Liver (tissue), 9 donors: ENCODE results near the gene SUCLA2. TPM values are rescaled to one million over a fixed set of nuclear protein-coding genes. Genes with fewer than 3 reads are reported as not detected.

ENCODE experiments used
- DNase-seq: peaks from one replicate; pipeline ENCODE4 v3.0.0-alpha.2; 2017; ENCODE audit warnings: low spot score
- H3K27ac ChIP-seq, 2 donors: one replicate each; pipeline ENCODE4 v1.7.0; 2013; ENCODE audit warnings: inconsistent platforms in 2 of 2, low read length in 2 of 2, control low read depth in 1 of 2, low read depth in 1 of 2, mild to moderate bottlenecking in 1 of 2
- H3K27me3 ChIP-seq, 4 donors: one replicate each; pipeline versions ENCODE4 v1.6.1 to v1.7.0; 2013; ENCODE audit warnings: low read length in 3 of 4, inconsistent platforms in 1 of 4, mild to moderate bottlenecking in 1 of 4, moderate library complexity in 1 of 4; ENCODE audit not compliant: control insufficient read depth in 4 of 4, insufficient read depth in 4 of 4
- H3K36me3 ChIP-seq, 4 donors: one replicate each; pipeline versions ENCODE4 v1.6.1 to v1.7.0; 2013; ENCODE audit warnings: low read length in 3 of 4, mild to moderate bottlenecking in 3 of 4, low read depth in 1 of 4, moderate library complexity in 1 of 4; ENCODE audit not compliant: control insufficient read depth in 4 of 4, insufficient read depth in 3 of 4
- H3K4me1 ChIP-seq, 4 donors: one replicate each; pipeline versions ENCODE4 v1.6.1 to v1.7.0; 2013; ENCODE audit warnings: low read length in 3 of 4, mild to moderate bottlenecking in 3 of 4, moderate library complexity in 1 of 4; ENCODE audit not compliant: control insufficient read depth in 4 of 4, insufficient read depth in 4 of 4
- H3K4me3 ChIP-seq, 3 donors: one replicate each; pipeline versions ENCODE4 v1.6.1 to v1.7.0; 2013; ENCODE audit warnings: low read length in 3 of 3, control low read depth in 1 of 3, low read depth in 1 of 3, mild to moderate bottlenecking in 1 of 3
- H3K9ac ChIP-seq, 2 donors: one replicate each; pipeline ENCODE4 v1.7.0; 2013; ENCODE audit warnings: low read length in 2 of 2, mild to moderate bottlenecking in 2 of 2, moderate library complexity in 2 of 2, control low read depth in 1 of 2, low read depth in 1 of 2
- H3K9me3 ChIP-seq, 4 donors: one replicate each; pipeline versions ENCODE4 v1.6.1 to v1.7.0; 2013; ENCODE audit warnings: low read length in 3 of 4; ENCODE audit not compliant: control insufficient read depth in 4 of 4
- EGR1 ChIP-seq, 2 donors: IDR thresholded peaks; 2 replicates each; pipeline ENCODE4 v1.6.1; 2016 to 2018; ENCODE audit warnings: antibody characterized with exemption in 2 of 2, low read depth in 2 of 2
- FOXA1 ChIP-seq: IDR thresholded peaks from 2 replicates; pipeline ENCODE4 v1.6.1; 2016; ENCODE audit warnings: antibody characterized with exemption
- FOXA2 ChIP-seq: IDR thresholded peaks from 2 replicates; pipeline ENCODE4 v1.6.1; 2016; ENCODE audit warnings: antibody characterized with exemption
- GABPA ChIP-seq, 2 donors: IDR thresholded peaks in 1 of 2; conservative IDR thresholded peaks in 1 of 2; 2 replicates each; pipeline ENCODE4 v1.6.1; 2016; ENCODE audit warnings: antibody characterized with exemption in 2 of 2, mild to moderate bottlenecking in 1 of 2, moderate library complexity in 1 of 2
- HNF4A ChIP-seq, 2 donors: conservative IDR thresholded peaks; 2 replicates each; pipeline ENCODE4 v1.6.1; 2016; ENCODE audit warnings: antibody characterized with exemption in 2 of 2, mild to moderate bottlenecking in 2 of 2
- HNF4G ChIP-seq: IDR thresholded peaks from 2 replicates; pipeline ENCODE4 v1.6.1; 2016; ENCODE audit warnings: antibody characterized with exemption
- NR2F2 ChIP-seq: IDR thresholded peaks from 2 replicates; pipeline ENCODE4 v1.6.1; 2016; ENCODE audit warnings: antibody characterized with exemption
- RAD21 ChIP-seq, 2 donors: IDR thresholded peaks; 2 replicates each; pipeline ENCODE4 v1.6.1; 2016; ENCODE audit warnings: antibody characterized with exemption in 2 of 2, mild to moderate bottlenecking in 2 of 2
- RXRA ChIP-seq, 2 donors: IDR thresholded peaks; 2 replicates each; pipeline ENCODE4 v1.6.1; 2017 to 2018; ENCODE audit warnings: antibody characterized with exemption in 2 of 2, mild to moderate bottlenecking in 1 of 2
- SP1 ChIP-seq: IDR thresholded peaks from 2 replicates; pipeline ENCODE4 v1.6.1; 2018; ENCODE audit warnings: antibody characterized with exemption, mild to moderate bottlenecking
- TAF1 ChIP-seq: conservative IDR thresholded peaks from 2 replicates; pipeline ENCODE4 v1.6.1; 2016; ENCODE audit warnings: antibody characterized with exemption, mild to moderate bottlenecking
- YY1 ChIP-seq: IDR thresholded peaks from 2 replicates; pipeline ENCODE4 v1.6.1; 2016; ENCODE audit warnings: antibody characterized with exemption, mild to moderate bottlenecking
- whole genome bisulfite sequencing: extraction: QIAGEN DNeasy Blood & Tissue Kit; methylation state at CpG from one replicate; pipeline ENCODE4 v1.1.7; 2013; 5-methylcytosine and 5-hydroxymethylcytosine counted together
- polyA plus RNA-seq, 2 donors: library from polyadenylated mRNA; stranded (reverse) in 1 of 2; unstranded in 1 of 2; fragments of 200-250 nt in 1 of 2; fragments of >200 nt in 1 of 2; fragmentation: Nextera tagmentation in 1 of 2; extraction: Ambion mirVana in 1 of 2; gene quantifications; one replicate each; pipeline versions ENCODE4 v1.2.1 to v1.2.3, GENCODE V29; 2013 to 2015
- total RNA-seq, 2 donors: library from RNA; depleted of rRNA; stranded (reverse); fragments of >200 nt; gene quantifications; one replicate each; pipeline ENCODE4 v1.2.3, GENCODE V29; 2014
- TF ChIP-seq, protein P1 (sequence below): fragments of 150-350 bp; IDR thresholded peaks from 2 replicates; pipeline ENCODE4 v1.5.1; 2017; ENCODE audit warnings: improper control_type of control experiment, low read depth, low read length; ENCODE audit not compliant: missing input control
- TF ChIP-seq, protein P2 (sequence below): IDR thresholded peaks from 2 replicates; pipeline ENCODE4 v1.6.1; 2016; ENCODE audit warnings: antibody characterized with exemption, mild to moderate bottlenecking
- TF ChIP-seq, protein P3 (sequence below): IDR thresholded peaks from 2 replicates; pipeline ENCODE4 v1.6.1; 2016; ENCODE audit warnings: antibody characterized with exemption
- TF ChIP-seq, protein P4 (sequence below): IDR thresholded peaks from 2 replicates; pipeline ENCODE4 v1.6.1; 2016; ENCODE audit warnings: antibody characterized with exemption
- TF ChIP-seq, protein P5 (sequence below): IDR thresholded peaks from 2 replicates; pipeline ENCODE4 v1.6.1; 2016; ENCODE audit warnings: antibody characterized with exemption
- donor health status: healthy.
- donor health status: healthy.
- donor health status: healthy.
- donor health status: healthy.
- donor health status: healthy.

Gene SUCLA2
- total and polyA plus RNA-seq, 4 donors = 22.0 to 27.1 (median 26.0) TPM

DNA sequence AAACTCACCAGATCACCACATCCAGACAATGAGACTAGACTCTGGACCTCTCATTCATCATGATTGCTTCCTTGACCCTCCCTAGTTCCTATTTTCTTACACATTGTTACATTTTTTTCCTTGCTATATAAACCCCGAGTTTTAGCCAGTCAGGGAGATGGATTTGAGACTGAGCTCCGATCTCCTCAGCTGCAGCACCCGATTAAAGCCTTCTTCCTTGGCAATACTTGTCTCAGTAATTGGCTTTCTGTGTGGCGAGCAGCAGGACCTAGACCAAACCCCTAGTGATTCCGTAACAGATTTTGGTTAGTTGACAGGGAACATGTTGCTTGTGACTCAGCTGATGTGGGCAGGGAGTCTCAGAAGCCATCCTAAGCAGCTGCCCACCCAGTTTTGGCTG, 44.0 kb downstream of the SUCLA2 start:
- no peak for TF ChIP-seq FOXA1
- no peak for TF ChIP-seq HNF4G
- TF ChIP-seq EGR1 (IDR thresholded peaks at IDR 0.05; ENCODE audit: low read depth in 2 of 2) = no peak
- TF ChIP-seq FOXA2 = no peak
- TF ChIP-seq, protein P1, sequence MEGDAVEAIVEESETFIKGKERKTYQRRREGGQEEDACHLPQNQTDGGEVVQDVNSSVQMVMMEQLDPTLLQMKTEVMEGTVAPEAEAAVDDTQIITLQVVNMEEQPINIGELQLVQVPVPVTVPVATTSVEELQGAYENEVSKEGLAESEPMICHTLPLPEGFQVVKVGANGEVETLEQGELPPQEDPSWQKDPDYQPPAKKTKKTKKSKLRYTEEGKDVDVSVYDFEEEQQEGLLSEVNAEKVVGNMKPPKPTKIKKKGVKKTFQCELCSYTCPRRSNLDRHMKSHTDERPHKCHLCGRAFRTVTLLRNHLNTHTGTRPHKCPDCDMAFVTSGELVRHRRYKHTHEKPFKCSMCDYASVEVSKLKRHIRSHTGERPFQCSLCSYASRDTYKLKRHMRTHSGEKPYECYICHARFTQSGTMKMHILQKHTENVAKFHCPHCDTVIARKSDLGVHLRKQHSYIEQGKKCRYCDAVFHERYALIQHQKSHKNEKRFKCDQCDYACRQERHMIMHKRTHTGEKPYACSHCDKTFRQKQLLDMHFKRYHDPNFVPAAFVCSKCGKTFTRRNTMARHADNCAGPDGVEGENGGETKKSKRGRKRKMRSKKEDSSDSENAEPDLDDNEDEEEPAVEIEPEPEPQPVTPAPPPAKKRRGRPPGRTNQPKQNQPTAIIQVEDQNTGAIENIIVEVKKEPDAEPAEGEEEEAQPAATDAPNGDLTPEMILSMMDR = no peak
- TF ChIP-seq SP1 = no peak
- TF ChIP-seq HNF4A (conservative IDR thresholded peaks at IDR 0.05) = no peak
- no peak for TF ChIP-seq RXRA (IDR thresholded peaks at IDR 0.05)
- no peak overlapping the region for H3K27ac ChIP-seq
- H3K9ac ChIP-seq = no peak overlapping the region
- WGBS = 98% methylated on average over 5 of the region's 5 CpGs
- H3K9me3 ChIP-seq = no peaks in the 10 kb centered on the region
- no peak for DNase-seq
- H3K4me3 ChIP-seq = no peak overlapping the region
- H3K36me3 ChIP-seq = peaks cover 0 to 14% (median 10%) of the 10 kb centered on the region in 4 donors
- no peaks in the 10 kb centered on the region for H3K27me3 ChIP-seq
- H3K4me1 ChIP-seq = no peaks in the 10 kb centered on the region

DNA sequence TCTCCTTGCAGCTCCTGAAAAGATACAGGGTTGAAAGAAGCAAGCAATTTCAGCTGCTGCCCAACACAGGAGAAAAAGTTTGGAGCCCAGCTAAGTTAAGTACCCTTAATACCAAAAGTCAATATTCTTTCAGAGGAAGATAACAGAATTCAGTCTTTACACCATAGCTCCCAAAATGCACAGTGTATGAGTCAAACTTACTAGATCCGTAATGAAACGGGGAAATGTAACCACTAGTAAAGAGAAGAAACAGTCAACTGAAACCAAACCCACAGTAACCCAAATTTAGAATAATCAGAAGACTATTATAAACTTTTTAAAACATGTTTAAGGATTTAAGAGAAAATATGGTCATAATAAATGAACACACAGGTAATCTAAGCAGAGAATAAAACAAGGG, 45.2 kb downstream of the SUCLA2 start:
- Histone ChIP-seq H3K27me3 (no peaks in the 10 kb centered on the region), H3K9me3 (no peaks in the 10 kb centered on the region), H3K36me3 (peaks cover 0 to 17% (median 10%) of the 10 kb centered on the region in 4 donors), H3K4me1 (no peaks in the 10 kb centered on the region), H3K9ac (no peak overlapping the region), H3K4me3 (no peak overlapping the region), H3K27ac (no peak overlapping the region)
- no peak for DNase-seq
- 95% methylated on average over 2 of the region's 2 CpGs for WGBS
- TF ChIP-seq, protein P2, sequence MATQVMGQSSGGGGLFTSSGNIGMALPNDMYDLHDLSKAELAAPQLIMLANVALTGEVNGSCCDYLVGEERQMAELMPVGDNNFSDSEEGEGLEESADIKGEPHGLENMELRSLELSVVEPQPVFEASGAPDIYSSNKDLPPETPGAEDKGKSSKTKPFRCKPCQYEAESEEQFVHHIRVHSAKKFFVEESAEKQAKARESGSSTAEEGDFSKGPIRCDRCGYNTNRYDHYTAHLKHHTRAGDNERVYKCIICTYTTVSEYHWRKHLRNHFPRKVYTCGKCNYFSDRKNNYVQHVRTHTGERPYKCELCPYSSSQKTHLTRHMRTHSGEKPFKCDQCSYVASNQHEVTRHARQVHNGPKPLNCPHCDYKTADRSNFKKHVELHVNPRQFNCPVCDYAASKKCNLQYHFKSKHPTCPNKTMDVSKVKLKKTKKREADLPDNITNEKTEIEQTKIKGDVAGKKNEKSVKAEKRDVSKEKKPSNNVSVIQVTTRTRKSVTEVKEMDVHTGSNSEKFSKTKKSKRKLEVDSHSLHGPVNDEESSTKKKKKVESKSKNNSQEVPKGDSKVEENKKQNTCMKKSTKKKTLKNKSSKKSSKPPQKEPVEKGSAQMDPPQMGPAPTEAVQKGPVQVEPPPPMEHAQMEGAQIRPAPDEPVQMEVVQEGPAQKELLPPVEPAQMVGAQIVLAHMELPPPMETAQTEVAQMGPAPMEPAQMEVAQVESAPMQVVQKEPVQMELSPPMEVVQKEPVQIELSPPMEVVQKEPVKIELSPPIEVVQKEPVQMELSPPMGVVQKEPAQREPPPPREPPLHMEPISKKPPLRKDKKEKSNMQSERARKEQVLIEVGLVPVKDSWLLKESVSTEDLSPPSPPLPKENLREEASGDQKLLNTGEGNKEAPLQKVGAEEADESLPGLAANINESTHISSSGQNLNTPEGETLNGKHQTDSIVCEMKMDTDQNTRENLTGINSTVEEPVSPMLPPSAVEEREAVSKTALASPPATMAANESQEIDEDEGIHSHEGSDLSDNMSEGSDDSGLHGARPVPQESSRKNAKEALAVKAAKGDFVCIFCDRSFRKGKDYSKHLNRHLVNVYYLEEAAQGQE = no peak
- TF ChIP-seq EGR1 (IDR thresholded peaks at IDR 0.05; ENCODE audit: low read depth in 2 of 2) (no peak), YY1 (no peak), RAD21 (IDR thresholded peaks at IDR 0.05) (no peak), RXRA (IDR thresholded peaks at IDR 0.05) (no peak), HNF4A (conservative IDR thresholded peaks at IDR 0.05) (no peak), NR2F2 (no peak), HNF4G (no peak), GABPA (IDR thresholded peaks at IDR 0.05 in 1 of 2, conservative IDR thresholded peaks at IDR 0.05 in 1 of 2) (no peak), TAF1 (no peak), FOXA1 (no peak)
- TF ChIP-seq, protein P1 = no peak
- TF ChIP-seq, protein P3, sequence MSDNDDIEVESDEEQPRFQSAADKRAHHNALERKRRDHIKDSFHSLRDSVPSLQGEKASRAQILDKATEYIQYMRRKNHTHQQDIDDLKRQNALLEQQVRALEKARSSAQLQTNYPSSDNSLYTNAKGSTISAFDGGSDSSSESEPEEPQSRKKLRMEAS = no peak
- TF ChIP-seq, protein P4, sequence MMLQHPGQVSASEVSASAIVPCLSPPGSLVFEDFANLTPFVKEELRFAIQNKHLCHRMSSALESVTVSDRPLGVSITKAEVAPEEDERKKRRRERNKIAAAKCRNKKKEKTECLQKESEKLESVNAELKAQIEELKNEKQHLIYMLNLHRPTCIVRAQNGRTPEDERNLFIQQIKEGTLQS = no peak
- TF ChIP-seq, protein P5, sequence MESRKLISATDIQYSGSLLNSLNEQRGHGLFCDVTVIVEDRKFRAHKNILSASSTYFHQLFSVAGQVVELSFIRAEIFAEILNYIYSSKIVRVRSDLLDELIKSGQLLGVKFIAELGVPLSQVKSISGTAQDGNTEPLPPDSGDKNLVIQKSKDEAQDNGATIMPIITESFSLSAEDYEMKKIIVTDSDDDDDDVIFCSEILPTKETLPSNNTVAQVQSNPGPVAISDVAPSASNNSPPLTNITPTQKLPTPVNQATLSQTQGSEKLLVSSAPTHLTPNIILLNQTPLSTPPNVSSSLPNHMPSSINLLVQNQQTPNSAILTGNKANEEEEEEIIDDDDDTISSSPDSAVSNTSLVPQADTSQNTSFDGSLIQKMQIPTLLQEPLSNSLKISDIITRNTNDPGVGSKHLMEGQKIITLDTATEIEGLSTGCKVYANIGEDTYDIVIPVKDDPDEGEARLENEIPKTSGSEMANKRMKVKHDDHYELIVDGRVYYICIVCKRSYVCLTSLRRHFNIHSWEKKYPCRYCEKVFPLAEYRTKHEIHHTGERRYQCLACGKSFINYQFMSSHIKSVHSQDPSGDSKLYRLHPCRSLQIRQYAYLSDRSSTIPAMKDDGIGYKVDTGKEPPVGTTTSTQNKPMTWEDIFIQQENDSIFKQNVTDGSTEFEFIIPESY = no peak
